ENCODE data around the gene WWOX. TPM values are rescaled to one million over a fixed set of nuclear protein-coding genes. Genes with fewer than 3 reads are reported as not detected.

The WWOX gene
- total RNA-seq, 1 experiment from 2014 or later: 79.9 TPM

GRCh38 chr16:78376452-78376851 is 277.0 kb downstream of the WWOX start:
- Histone ChIP-seq H3K4me1 (ENCODE audit: insufficient read depth, low read length, poor library complexity, severe bottlenecking) (no peaks in the 10 kb centered on the region), H3K27me3 (replicated peaks; ENCODE audit: insufficient read depth, low read depth, low read length, poor library complexity) (no peaks in the 10 kb centered on the region), H3K9me3 (ENCODE audit: low read depth, low read length, poor library complexity, severe bottlenecking) (no peaks in the 10 kb centered on the region), H3K4me3 (ENCODE audit: low read depth, low read length, poor library complexity, severe bottlenecking) (no peak overlapping the region), H3K27ac (ENCODE audit: low read depth, low read length, poor library complexity, severe bottlenecking) (no peak overlapping the region), H3K36me3 (ENCODE audit: insufficient read depth, low read length, poor library complexity, severe bottlenecking) (no peaks in the 10 kb centered on the region)
- ChIA-PET POLR2A (ENCODE audit: low non-redundant PET) (no interaction called here), CTCF (no interaction called here)
- BruUV-seq (replicated peaks): no TSS peak
- no peak for TF ChIP-seq EZH2 (IDR thresholded peaks at IDR 0.05; ENCODE audit: borderline replicate concordance, low read depth, low read length, poor library complexity, severe bottlenecking)
- DNase-seq (ENCODE audit: low spot score): no peak
- intact Hi-C loops (cut with micrococcal nuclease; ENCODE audit: unreplicated experiment): no loop called here

DNA sequence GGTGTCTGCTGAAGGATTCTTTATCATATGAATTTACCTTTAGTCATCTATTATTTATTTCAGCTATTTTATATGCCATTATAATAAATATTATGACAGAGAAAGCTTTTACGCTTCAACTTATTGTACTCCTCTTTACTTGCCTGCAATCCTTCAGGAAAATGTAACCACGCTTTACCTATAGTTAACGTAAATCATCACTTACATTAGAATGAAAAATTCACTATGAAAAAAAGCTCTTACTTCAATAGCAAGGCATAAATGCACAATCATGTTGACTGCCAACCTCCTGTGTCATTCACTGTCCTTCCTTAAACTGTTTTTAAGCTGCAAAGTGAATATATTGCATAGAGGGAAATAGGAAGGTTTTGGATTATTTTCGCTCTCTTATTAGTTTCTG is 277.9 kb downstream of the WWOX start:
- Histone ChIP-seq H3K36me3 (ENCODE audit: insufficient read depth, low read length, poor library complexity, severe bottlenecking) (no peaks in the 10 kb centered on the region), H3K4me3 (ENCODE audit: low read depth, low read length, poor library complexity, severe bottlenecking) (no peak overlapping the region), H3K9me3 (ENCODE audit: low read depth, low read length, poor library complexity, severe bottlenecking) (no peaks in the 10 kb centered on the region), H3K4me1 (ENCODE audit: insufficient read depth, low read length, poor library complexity, severe bottlenecking) (no peaks in the 10 kb centered on the region), H3K27me3 (replicated peaks; ENCODE audit: insufficient read depth, low read depth, low read length, poor library complexity) (no peaks in the 10 kb centered on the region), H3K27ac (ENCODE audit: low read depth, low read length, poor library complexity, severe bottlenecking) (no peak overlapping the region)
- POLR2A ChIA-PET (ENCODE audit: low non-redundant PET): no interaction called here
- TF ChIP-seq, protein P1, sequence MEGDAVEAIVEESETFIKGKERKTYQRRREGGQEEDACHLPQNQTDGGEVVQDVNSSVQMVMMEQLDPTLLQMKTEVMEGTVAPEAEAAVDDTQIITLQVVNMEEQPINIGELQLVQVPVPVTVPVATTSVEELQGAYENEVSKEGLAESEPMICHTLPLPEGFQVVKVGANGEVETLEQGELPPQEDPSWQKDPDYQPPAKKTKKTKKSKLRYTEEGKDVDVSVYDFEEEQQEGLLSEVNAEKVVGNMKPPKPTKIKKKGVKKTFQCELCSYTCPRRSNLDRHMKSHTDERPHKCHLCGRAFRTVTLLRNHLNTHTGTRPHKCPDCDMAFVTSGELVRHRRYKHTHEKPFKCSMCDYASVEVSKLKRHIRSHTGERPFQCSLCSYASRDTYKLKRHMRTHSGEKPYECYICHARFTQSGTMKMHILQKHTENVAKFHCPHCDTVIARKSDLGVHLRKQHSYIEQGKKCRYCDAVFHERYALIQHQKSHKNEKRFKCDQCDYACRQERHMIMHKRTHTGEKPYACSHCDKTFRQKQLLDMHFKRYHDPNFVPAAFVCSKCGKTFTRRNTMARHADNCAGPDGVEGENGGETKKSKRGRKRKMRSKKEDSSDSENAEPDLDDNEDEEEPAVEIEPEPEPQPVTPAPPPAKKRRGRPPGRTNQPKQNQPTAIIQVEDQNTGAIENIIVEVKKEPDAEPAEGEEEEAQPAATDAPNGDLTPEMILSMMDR (conservative IDR thresholded peaks at IDR 0.05; ENCODE audit: low read depth, low read length): no peak
- no peak for TF ChIP-seq EZH2 (IDR thresholded peaks at IDR 0.05; ENCODE audit: borderline replicate concordance, low read depth, low read length, poor library complexity, severe bottlenecking)
- DNase-seq (ENCODE audit: low spot score): no peak
- BruUV-seq (replicated peaks): no TSS peak
- intact Hi-C loops (cut with micrococcal nuclease; ENCODE audit: unreplicated experiment): no loop called here
- CTCF ChIA-PET: no interaction called here

GRCh38 chr16:78381060-78381459 is 281.6 kb downstream of the WWOX start:
- ChIA-PET CTCF (no interaction called here), POLR2A (ENCODE audit: low non-redundant PET) (no interaction called here)
- Histone ChIP-seq H3K27ac (ENCODE audit: low read depth, low read length, poor library complexity, severe bottlenecking) (no peak overlapping the region), H3K36me3 (ENCODE audit: insufficient read depth, low read length, poor library complexity, severe bottlenecking) (no peaks in the 10 kb centered on the region), H3K27me3 (replicated peaks; ENCODE audit: insufficient read depth, low read depth, low read length, poor library complexity) (no peaks in the 10 kb centered on the region), H3K4me1 (ENCODE audit: insufficient read depth, low read length, poor library complexity, severe bottlenecking) (no peaks in the 10 kb centered on the region), H3K4me3 (ENCODE audit: low read depth, low read length, poor library complexity, severe bottlenecking) (no peak overlapping the region), H3K9me3 (ENCODE audit: low read depth, low read length, poor library complexity, severe bottlenecking) (no peaks in the 10 kb centered on the region)
- TF ChIP-seq EZH2 (IDR thresholded peaks at IDR 0.05; ENCODE audit: borderline replicate concordance, low read depth, low read length, poor library complexity, severe bottlenecking): no peak
- TF ChIP-seq, protein P1 (conservative IDR thresholded peaks at IDR 0.05; ENCODE audit: low read depth, low read length): no peak
- BruUV-seq (replicated peaks): no TSS peak
- no peak for DNase-seq (ENCODE audit: low spot score)
- intact Hi-C loops (cut with micrococcal nuclease; ENCODE audit: unreplicated experiment): no loop called here

GRCh38 chr16:78383118-78383517 is 283.7 kb downstream of the WWOX start:
- H3K36me3 ChIP-seq (ENCODE audit: insufficient read depth, low read length, poor library complexity, severe bottlenecking): no peaks in the 10 kb centered on the region
- intact Hi-C loops (cut with micrococcal nuclease; ENCODE audit: unreplicated experiment): no loop called here
- no peaks in the 10 kb centered on the region for H3K9me3 ChIP-seq (ENCODE audit: low read depth, low read length, poor library complexity, severe bottlenecking)
- ChIA-PET POLR2A (ENCODE audit: low non-redundant PET) (no interaction called here), CTCF (no interaction called here)
- H3K27me3 ChIP-seq (replicated peaks; ENCODE audit: insufficient read depth, low read depth, low read length, poor library complexity): no peaks in the 10 kb centered on the region
- no TSS peak for BruUV-seq (replicated peaks)
- no peaks in the 10 kb centered on the region for H3K4me1 ChIP-seq (ENCODE audit: insufficient read depth, low read length, poor library complexity, severe bottlenecking)
- no peak overlapping the region for H3K27ac ChIP-seq (ENCODE audit: low read depth, low read length, poor library complexity, severe bottlenecking)
- no peak for TF ChIP-seq EZH2 (IDR thresholded peaks at IDR 0.05; ENCODE audit: borderline replicate concordance, low read depth, low read length, poor library complexity, severe bottlenecking)
- H3K4me3 ChIP-seq (ENCODE audit: low read depth, low read length, poor library complexity, severe bottlenecking): no peak overlapping the region
- DNase-seq (ENCODE audit: low spot score): no peak

All from A673 (cell line).